Measurements from ENCODE around the gene CCDC97.

DNA sequence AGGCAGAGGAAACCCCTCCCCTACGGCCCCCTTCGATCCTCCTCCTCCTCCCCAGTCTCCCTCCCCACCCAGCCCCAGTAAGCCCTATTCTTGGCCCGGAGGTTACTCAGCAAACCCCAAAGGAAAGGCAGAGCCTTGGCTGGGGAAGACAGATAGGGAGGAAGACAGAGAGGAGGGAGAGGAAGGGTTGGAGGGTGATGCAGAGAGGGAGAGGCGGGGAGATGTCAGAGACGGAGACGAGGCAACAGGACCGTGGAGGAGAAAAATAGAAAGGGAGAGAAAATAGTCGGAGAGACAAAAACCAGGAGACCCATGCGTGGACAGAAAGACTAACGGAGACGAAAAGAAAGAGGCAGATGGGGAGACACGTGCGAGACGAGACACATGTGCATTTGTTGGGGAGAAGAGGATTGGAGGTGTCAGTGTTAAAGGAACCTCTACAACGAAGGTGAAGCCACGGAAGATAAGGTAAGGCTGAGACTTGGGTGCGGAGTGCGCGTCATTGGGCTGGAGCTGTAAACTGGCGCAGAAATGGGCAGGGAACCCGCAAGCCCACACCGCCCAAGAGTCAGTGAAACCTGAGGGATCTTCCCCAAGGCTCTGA, 40.9 kb downstream of the CCDC97 start:
- TF ChIP-seq, protein P1, sequence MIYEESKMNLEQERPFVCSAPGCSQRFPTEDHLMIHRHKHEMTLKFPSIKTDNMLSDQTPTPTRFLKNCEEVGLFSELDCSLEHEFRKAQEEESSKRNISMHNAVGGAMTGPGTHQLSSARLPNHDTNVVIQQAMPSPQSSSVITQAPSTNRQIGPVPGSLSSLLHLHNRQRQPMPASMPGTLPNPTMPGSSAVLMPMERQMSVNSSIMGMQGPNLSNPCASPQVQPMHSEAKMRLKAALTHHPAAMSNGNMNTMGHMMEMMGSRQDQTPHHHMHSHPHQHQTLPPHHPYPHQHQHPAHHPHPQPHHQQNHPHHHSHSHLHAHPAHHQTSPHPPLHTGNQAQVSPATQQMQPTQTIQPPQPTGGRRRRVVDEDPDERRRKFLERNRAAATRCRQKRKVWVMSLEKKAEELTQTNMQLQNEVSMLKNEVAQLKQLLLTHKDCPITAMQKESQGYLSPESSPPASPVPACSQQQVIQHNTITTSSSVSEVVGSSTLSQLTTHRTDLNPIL (CRISPR knock-in tag; IDR thresholded peaks at IDR 0.05; ENCODE audit: low read depth): no peak
- no peak for TF ChIP-seq ZFP3 (CRISPR knock-in tag; IDR thresholded peaks at IDR 0.05)
- TF ChIP-seq, protein P2, sequence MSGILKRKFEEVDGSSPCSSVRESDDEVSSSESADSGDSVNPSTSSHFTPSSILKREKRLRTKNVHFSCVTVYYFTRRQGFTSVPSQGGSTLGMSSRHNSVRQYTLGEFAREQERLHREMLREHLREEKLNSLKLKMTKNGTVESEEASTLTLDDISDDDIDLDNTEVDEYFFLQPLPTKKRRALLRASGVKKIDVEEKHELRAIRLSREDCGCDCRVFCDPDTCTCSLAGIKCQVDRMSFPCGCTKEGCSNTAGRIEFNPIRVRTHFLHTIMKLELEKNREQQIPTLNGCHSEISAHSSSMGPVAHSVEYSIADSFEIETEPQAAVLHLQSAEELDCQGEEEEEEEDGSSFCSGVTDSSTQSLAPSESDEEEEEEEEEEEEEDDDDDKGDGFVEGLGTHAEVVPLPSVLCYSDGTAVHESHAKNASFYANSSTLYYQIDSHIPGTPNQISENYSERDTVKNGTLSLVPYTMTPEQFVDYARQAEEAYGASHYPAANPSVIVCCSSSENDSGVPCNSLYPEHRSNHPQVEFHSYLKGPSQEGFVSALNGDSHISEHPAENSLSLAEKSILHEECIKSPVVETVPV (CRISPR knock-in tag; IDR thresholded peaks at IDR 0.05): no peak
- no peak for TF ChIP-seq TCF4 (CRISPR knock-in tag; IDR thresholded peaks at IDR 0.05; ENCODE audit: borderline replicate concordance)
- TF ChIP-seq TOX (CRISPR knock-in tag; IDR thresholded peaks at IDR 0.05; ENCODE audit: borderline replicate concordance): no peak
- TF ChIP-seq, protein P3, sequence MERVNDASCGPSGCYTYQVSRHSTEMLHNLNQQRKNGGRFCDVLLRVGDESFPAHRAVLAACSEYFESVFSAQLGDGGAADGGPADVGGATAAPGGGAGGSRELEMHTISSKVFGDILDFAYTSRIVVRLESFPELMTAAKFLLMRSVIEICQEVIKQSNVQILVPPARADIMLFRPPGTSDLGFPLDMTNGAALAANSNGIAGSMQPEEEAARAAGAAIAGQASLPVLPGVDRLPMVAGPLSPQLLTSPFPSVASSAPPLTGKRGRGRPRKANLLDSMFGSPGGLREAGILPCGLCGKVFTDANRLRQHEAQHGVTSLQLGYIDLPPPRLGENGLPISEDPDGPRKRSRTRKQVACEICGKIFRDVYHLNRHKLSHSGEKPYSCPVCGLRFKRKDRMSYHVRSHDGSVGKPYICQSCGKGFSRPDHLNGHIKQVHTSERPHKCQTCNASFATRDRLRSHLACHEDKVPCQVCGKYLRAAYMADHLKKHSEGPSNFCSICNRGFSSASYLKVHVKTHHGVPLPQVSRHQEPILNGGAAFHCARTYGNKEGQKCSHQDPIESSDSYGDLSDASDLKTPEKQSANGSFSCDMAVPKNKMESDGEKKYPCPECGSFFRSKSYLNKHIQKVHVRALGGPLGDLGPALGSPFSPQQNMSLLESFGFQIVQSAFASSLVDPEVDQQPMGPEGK (CRISPR knock-in tag; IDR thresholded peaks at IDR 0.05; ENCODE audit: borderline replicate concordance): no peak
- TF ChIP-seq ZC3H10 (CRISPR knock-in tag; IDR thresholded peaks at IDR 0.05): no peak
- no peak for TF ChIP-seq ISL1 (CRISPR knock-in tag; IDR thresholded peaks at IDR 0.05)
- TF ChIP-seq ZNF70 (CRISPR knock-in tag; IDR thresholded peaks at IDR 0.05): no peak
- no peak for TF ChIP-seq RARB (CRISPR knock-in tag; IDR thresholded peaks at IDR 0.05)
- TF ChIP-seq, protein P4, sequence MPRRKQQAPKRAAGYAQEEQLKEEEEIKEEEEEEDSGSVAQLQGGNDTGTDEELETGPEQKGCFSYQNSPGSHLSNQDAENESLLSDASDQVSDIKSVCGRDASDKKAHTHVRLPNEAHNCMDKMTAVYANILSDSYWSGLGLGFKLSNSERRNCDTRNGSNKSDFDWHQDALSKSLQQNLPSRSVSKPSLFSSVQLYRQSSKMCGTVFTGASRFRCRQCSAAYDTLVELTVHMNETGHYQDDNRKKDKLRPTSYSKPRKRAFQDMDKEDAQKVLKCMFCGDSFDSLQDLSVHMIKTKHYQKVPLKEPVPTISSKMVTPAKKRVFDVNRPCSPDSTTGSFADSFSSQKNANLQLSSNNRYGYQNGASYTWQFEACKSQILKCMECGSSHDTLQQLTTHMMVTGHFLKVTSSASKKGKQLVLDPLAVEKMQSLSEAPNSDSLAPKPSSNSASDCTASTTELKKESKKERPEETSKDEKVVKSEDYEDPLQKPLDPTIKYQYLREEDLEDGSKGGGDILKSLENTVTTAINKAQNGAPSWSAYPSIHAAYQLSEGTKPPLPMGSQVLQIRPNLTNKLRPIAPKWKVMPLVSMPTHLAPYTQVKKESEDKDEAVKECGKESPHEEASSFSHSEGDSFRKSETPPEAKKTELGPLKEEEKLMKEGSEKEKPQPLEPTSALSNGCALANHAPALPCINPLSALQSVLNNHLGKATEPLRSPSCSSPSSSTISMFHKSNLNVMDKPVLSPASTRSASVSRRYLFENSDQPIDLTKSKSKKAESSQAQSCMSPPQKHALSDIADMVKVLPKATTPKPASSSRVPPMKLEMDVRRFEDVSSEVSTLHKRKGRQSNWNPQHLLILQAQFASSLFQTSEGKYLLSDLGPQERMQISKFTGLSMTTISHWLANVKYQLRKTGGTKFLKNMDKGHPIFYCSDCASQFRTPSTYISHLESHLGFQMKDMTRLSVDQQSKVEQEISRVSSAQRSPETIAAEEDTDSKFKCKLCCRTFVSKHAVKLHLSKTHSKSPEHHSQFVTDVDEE (CRISPR knock-in tag; IDR thresholded peaks at IDR 0.05): no peak
- no peak for TF ChIP-seq ZFP30 (CRISPR knock-in tag; IDR thresholded peaks at IDR 0.05)
- TF ChIP-seq PPARA (CRISPR knock-in tag; IDR thresholded peaks at IDR 0.05; ENCODE audit: borderline replicate concordance): no peak

Data from SK-N-SH treated with all-trans-retinoic acid at 6 μM for 48 hours (cell line).